IPS DF 6.9 (cell line): Measurements from ENCODE around the gene DHX36.

ENCODE experiments used
- DNase-seq: peaks from one replicate; pipeline ENCODE4 v3.0.0-alpha.2; 2013; ENCODE audit warnings: low read depth, low spot score
- H3K27ac ChIP-seq: one replicate; pipeline ENCODE4 v1.5.1; 2013; ENCODE audit warnings: low read length, control low read depth
- H3K27me3 ChIP-seq: 2 replicates; pipeline ENCODE4 v1.6.1; 2013; ENCODE audit warnings: mild to moderate bottlenecking, low read length; ENCODE audit not compliant: control insufficient read depth, insufficient read depth
- H3K36me3 ChIP-seq: 2 replicates; pipeline ENCODE4 v1.6.1; 2013; ENCODE audit warnings: low read length; ENCODE audit not compliant: control insufficient read depth, insufficient read depth
- H3K4me1 ChIP-seq: 2 replicates; pipeline ENCODE4 v1.6.1; 2013; ENCODE audit warnings: low read length; ENCODE audit not compliant: control insufficient read depth, insufficient read depth
- H3K4me3 ChIP-seq: 2 replicates; pipeline ENCODE4 v1.5.1; 2013; ENCODE audit warnings: mild to moderate bottlenecking, low read length
- H3K9me3 ChIP-seq: 2 replicates; pipeline ENCODE4 v1.6.1; 2013; ENCODE audit warnings: low read length, inconsistent platforms; ENCODE audit not compliant: control insufficient read depth, insufficient read depth
- WGBS: extraction: QIAGEN DNeasy Blood & Tissue Kit; methylation state at CpG from one replicate; pipeline ENCODE4 v1.1.7; 2013; ENCODE audit warnings: mixed read lengths, missing lambda C conversion rate; ENCODE audit not compliant: insufficient read length, insufficient coverage; 5-methylcytosine and 5-hydroxymethylcytosine counted together

DHX36 gene

DNA sequence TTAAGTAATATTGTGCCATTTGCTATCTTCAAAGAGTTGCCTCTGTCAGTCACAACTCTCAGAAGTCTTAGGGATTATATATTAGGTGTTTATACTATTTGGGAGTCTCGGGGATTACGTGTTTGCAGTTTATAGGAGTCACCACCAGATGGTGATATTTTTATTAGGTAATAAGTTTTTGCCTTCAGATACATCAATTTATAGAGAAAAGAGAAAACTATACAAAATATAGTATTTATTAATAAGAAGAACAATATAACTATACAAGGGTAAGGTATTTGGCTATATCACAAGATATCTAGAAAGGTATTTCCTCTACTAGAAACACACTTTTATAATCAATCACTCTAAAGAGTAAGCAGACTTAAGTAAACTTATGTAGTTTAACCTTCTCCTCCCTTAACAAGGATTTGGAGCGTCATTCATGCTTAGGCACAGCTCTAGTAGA lies 10.7 kb upstream of the DHX36 start:
- no peak for DNase-seq
- no CpG with 5 or more reads among the region's 3 CpGs for WGBS
- H3K4me1 ChIP-seq, result no peaks in the 10 kb centered on the region

DNA sequence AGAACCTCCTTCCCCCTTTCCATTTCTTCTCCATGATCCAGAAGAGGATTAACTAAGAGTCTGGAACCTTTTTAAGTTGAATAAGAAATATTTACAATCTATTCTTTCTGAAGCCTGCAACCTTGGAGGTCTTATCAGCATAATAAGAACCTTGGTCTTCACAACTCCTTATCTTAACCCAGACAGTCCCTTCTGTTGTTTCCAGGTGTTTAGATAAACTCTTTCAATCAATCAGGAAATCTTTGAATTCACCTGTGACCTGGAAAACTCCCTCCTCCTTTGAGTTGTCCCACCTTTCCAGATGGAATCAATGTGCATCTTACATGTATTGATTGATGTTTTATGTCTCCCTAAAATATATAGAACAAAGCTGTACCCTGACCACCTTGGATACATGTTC lies 3.6 kb upstream of the DHX36 start:
- H3K4me1 ChIP-seq, result no peaks in the 10 kb centered on the region
- no peaks in the 10 kb centered on the region for H3K9me3 ChIP-seq
- no peak for DNase-seq
- H3K27me3 ChIP-seq, result no peaks in the 10 kb centered on the region
- no peak overlapping the region for H3K27ac ChIP-seq
- no peaks in the 10 kb centered on the region for H3K36me3 ChIP-seq
- no peak overlapping the region for H3K4me3 ChIP-seq

More for the DNA sequence above, 10.7 kb upstream of the DHX36 start:
- Histone ChIP-seq H3K4me3 (no peak overlapping the region), H3K27ac (no peak overlapping the region), H3K27me3 (no peaks in the 10 kb centered on the region), H3K9me3 (no peaks in the 10 kb centered on the region), H3K36me3 (no peaks in the 10 kb centered on the region)

DNA sequence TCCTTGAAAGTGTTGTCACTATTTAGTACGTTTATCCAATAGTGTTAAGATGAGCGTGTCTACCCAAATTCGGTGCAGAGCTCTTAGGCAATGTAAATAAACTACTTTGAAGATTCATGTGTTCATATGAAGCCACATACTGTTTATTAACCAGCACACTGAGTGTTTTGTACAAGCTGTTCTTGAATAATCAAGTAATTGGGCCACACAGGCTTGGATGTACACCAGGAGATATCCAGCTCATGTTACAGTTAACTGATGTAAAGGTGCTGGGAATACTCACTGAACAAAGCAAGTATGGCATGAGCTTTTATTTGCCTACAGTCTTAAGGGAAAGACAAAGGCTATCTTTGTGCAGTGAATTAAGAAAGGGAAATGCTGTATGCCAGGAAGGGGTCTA lies 632 bp upstream of the DHX36 start:
- Histone ChIP-seq H3K4me3 (no peak overlapping the region), H3K27ac (no peak overlapping the region), H3K36me3 (no peaks in the 10 kb centered on the region), H3K4me1 (no peaks in the 10 kb centered on the region; the same call in 1 of the 2 replicates), H3K9me3 (no peaks in the 10 kb centered on the region), H3K27me3 (no peaks in the 10 kb centered on the region)
- DNase-seq, result no peak
- WGBS, result no CpG with 5 or more reads among the region's 3 CpGs

DNA sequence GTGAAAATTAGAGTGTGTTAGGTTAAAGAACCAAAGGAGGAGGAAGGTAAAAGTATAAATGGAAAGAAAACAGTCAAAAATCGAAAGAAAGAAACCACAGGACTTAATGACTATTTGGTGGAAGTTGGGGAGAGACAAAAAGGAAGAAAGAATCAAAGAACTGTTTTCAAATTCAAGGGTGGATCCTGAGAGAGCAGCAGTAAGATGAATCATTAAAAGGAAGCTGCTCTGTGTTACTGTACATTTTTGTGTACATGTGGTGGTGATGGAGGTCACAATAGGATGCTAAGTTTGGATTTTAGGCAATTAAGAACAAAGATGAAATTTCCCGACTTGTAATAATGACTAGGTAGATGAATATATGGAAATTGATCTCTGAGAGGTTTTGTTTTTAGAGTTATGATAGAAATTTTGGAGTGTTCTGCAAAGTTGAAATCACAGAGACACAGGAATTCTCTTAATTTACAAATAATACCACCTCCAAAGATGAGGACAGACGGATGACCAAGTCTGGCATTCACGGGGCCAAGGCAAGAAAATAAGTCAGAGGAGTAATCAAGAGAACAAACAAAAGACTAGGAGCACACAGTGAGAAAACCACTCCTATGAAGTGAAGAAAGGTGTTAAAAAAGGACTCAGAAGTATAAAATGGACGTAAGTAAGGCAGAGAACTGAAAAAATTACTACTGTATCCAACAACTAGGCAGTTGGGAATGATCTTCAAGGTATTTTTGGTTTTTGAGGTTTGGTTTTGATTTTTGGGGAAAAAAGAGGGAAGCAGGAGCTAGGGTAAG lies 7.1 kb downstream of the DHX36 start:
- Histone ChIP-seq H3K4me3 (no peak overlapping the region), H3K9me3 (no peaks in the 10 kb centered on the region), H3K27ac (no peak overlapping the region), H3K36me3 (peaks cover 2% of the 10 kb centered on the region; the same call in 1 of the 2 replicates), H3K27me3 (no peaks in the 10 kb centered on the region), H3K4me1 (no peaks in the 10 kb centered on the region)
- no CpG with 5 or more reads among the region's 5 CpGs for WGBS
- DNase-seq, result no peak

DNA sequence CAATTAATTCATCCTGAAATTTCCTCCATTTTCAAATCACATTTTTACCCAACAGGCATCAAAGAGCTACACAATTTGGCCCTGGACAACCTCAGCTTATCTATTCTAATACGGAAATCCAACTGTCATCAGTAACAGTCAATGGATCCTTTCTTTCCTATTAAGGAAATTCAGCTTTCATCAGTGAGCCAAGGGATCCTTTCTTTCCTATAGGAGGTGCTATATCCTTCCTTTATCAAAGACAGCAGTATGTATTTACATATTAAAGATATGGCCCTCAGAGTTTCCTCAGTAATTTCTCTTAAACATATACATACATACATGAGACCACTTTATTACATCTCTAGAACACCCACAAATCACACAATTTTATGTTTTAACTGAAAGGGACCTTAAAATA lies 10.1 kb downstream of the DHX36 start:
- DNase-seq, result no peak
- H3K36me3 ChIP-seq, result peaks cover 2% of the 10 kb centered on the region; the same call in 1 of the 2 replicates
- no peaks in the 10 kb centered on the region for H3K9me3 ChIP-seq
- H3K27ac ChIP-seq, result no peak overlapping the region
- H3K4me1 ChIP-seq, result no peaks in the 10 kb centered on the region
- no CpG with 5 or more reads among the region's 1 CpG for WGBS
- H3K4me3 ChIP-seq, result no peak overlapping the region
- no peaks in the 10 kb centered on the region for H3K27me3 ChIP-seq

DNA sequence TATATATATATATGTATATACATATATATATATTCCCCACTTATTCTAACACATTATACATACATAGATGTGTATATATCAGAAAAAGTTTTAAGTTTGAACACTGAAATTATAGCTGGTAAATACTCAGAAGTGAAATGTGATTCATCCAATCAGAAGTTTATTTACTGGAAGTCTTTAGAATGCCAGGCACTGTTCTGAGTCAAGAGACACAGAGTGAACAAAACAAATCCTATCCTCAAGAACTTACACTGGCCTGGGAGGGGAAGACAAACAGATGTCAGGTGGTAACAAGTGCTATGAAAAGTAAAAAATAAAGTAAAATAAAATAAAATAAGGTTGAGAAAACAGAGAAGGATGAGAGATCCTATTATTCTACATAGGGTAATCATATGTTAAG lies 13.4 kb downstream of the DHX36 start:
- Histone ChIP-seq H3K27me3 (no peaks in the 10 kb centered on the region), H3K27ac (no peak overlapping the region), H3K4me1 (no peaks in the 10 kb centered on the region), H3K4me3 (no peak overlapping the region), H3K36me3 (peaks cover 2% of the 10 kb centered on the region; the same call in 1 of the 2 replicates), H3K9me3 (no peaks in the 10 kb centered on the region)
- no peak for DNase-seq

DNA sequence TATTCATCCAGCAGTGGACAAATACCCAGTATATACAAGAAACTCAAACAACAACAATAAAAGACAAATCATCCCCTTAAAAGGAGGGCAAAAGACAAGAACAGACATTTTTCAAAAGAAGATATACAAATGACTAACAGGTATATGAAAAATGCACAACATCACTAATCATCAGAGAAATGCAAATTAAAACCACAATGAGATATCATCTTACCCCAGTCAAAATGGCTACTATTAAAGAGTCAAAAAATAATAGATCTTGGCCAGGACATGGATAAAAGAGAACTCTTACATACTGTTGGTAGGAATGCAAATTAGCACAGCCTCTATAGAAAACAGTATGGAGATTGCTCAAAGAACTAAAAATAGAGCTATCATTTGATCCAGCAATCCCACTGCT lies 16.9 kb downstream of the DHX36 start:
- Histone ChIP-seq H3K4me1 (no peaks in the 10 kb centered on the region), H3K27ac (no peak overlapping the region), H3K36me3 (peaks cover 10% of the 10 kb centered on the region; the same call in 1 of the 2 replicates), H3K4me3 (no peak overlapping the region), H3K9me3 (no peaks in the 10 kb centered on the region), H3K27me3 (no peaks in the 10 kb centered on the region)
- DNase-seq, result no peak

DNA sequence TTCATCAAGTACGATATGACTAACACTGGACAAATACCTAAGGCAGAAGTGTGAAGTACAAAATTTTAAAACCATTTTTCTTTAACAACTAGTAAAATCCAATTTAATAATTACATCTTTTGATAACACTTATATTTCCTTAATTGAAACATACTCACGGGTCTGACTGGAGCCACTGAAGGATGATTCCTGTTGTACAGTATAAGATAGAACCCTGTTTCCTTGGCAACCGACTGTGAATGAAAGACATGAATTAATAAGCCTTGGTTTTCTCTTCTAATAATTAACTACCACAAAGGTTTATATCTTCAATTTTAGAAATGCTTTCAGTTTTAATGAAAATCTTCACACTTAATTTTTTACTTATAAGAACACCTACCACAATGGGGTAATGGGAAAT lies 19.4 kb downstream of the DHX36 start:
- no peak for DNase-seq
- 100% methylated on average over 1 of the region's 3 CpGs for WGBS
- Histone ChIP-seq H3K36me3 (peaks cover 13% of the 10 kb centered on the region; the same call in 1 of the 2 replicates), H3K4me1 (no peaks in the 10 kb centered on the region), H3K4me3 (no peak overlapping the region), H3K9me3 (no peaks in the 10 kb centered on the region), H3K27ac (no peak overlapping the region), H3K27me3 (no peaks in the 10 kb centered on the region)

DNA sequence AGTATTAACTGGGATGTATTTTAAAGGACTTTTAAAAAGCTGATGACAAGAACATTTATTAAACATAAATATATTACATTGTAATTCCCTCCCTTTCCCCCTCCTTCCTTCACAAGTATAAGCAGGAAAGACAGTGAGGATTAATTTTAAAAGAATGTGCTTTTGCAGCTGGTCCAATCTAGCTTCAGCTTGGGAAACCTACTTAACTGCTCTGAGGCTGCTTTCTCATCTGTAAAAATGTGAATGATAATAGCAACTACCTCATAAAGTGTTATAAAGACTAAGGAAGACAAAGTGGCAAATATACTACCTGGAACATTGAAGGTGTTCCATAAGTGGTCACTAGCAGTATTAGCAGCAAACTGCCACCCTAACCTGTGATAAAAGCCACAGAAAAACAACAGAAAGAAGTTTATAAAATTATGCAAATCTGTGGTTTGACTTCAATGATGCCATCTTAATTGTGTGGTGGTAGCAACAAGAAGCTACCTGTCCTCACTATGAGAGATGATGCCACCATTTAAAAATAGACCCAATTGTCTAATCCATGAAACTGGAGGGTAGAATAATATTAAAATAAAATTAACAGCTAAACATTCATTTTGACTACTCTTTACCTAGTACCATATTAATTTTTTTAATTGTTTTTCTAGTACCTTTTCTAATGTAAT lies 20.0 kb downstream of the DHX36 start:
- no peak for DNase-seq
- H3K27me3 ChIP-seq, result no peaks in the 10 kb centered on the region
- H3K36me3 ChIP-seq, result peaks cover 13% of the 10 kb centered on the region; the same call in 1 of the 2 replicates
- no peak overlapping the region for H3K4me3 ChIP-seq
- no peaks in the 10 kb centered on the region for H3K9me3 ChIP-seq
- no peaks in the 10 kb centered on the region for H3K4me1 ChIP-seq
- H3K27ac ChIP-seq, result no peak overlapping the region

DNA sequence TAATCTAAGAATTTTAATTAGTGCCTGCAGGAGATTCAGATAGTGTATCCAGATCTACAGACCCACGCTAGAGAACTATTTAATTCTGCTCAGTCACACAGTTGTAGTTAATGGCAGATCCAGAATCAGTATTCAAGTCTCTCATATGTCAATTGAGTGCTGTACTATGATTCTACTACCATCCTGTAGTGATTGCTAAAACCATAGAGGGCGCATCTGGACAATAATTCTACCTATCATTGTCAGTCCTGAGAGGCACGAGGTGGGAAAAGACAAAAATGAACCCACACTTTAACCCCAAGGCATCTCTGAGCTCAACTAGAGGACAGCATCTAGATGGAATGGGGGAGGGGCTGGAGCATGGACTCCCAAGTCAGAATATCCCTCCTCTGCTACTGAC lies 22.7 kb downstream of the DHX36 start:
- WGBS, result no CpG with 5 or more reads among the region's 3 CpGs
- Histone ChIP-seq H3K4me3 (no peak overlapping the region), H3K9me3 (no peaks in the 10 kb centered on the region), H3K4me1 (no peaks in the 10 kb centered on the region), H3K27me3 (no peaks in the 10 kb centered on the region), H3K27ac (no peak overlapping the region), H3K36me3 (peaks cover 18% of the 10 kb centered on the region; the same call in 1 of the 2 replicates)
- DNase-seq, result no peak

DNA sequence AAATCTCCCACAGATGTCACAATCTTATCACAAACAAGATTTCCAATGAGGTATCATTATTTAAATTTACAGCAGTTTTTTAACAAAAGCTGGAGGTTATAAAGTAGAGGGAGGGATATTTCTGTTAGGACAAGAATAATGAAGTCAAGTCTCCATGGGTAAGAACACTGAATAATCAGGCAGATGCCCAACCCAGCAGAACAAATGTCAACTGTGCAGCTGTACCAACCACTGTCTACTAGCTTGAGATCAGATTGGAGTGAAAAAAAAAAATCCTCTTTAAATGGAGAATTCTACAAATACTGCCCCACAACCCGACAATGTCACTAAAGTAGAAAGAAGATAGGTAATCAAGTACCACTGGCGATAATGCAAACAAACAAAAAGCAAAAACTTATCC lies 30.3 kb downstream of the DHX36 start:
- Histone ChIP-seq H3K27ac (no peak overlapping the region), H3K9me3 (no peaks in the 10 kb centered on the region), H3K27me3 (no peaks in the 10 kb centered on the region), H3K4me3 (no peak overlapping the region), H3K4me1 (no peaks in the 10 kb centered on the region), H3K36me3 (peaks cover 4% of the 10 kb centered on the region; the same call in 1 of the 2 replicates)
- no CpG with 5 or more reads among the region's 2 CpGs for WGBS
- no peak for DNase-seq
